Common myeloid progenitor, CD34-positive (primary cell): ENCODE results near the gene TELO2.

Experiments
- CTCF ChIA-PET: fragments of 350-600 bp; sonication (Branson Sonifier 250); formaldehyde crosslinking; loops from one replicate; lab custom pipeline; 2021; ENCODE audit warnings: antibody characterized with exemption; lab: Charles Lee
- POLR2A ChIA-PET: fragments of 350-600 bp; sonication (Branson Sonifier 250); formaldehyde crosslinking; loops from one replicate; lab custom pipeline; 2021; ENCODE audit warnings: antibody characterized with exemption; lab: Charles Lee
- DNase-seq, 3 donors: peaks; one replicate each; pipeline versions ENCODE4 v3.0.0 to v3.0.0-alpha.2; 2013
- H3K27ac ChIP-seq, 2 experiments: 1 replicate in 1 of 2; 2 replicates in 1 of 2; pipeline ENCODE4 v1.7.0; 2013; ENCODE audit warnings: inconsistent platforms in 2 of 2, low read length in 2 of 2, mild to moderate bottlenecking in 2 of 2, low read depth in 1 of 2, moderate library complexity in 1 of 2; ENCODE audit not compliant: severe bottlenecking in 2 of 2, insufficient read depth in 1 of 2, poor library complexity in 1 of 2
- H3K27me3 ChIP-seq, 5 experiments: replicated peaks in 2 of 5; 1 replicate in 3 of 5; 2 replicates in 2 of 5; pipeline versions ENCODE4 v1.6.1 to v1.7.0; 2013; ENCODE audit warnings: low read length in 4 of 5, mild to moderate bottlenecking in 2 of 5, moderate library complexity in 2 of 5, inconsistent platforms in 1 of 5; ENCODE audit not compliant: insufficient read depth in 5 of 5, control insufficient read depth in 4 of 5
- H3K36me3 ChIP-seq, 4 experiments: 1 replicate in 2 of 4; 2 replicates in 2 of 4; pipeline versions ENCODE4 v1.6.1 to v1.7.0; 2013; ENCODE audit warnings: low read length in 3 of 4, control low read depth in 1 of 4, mild to moderate bottlenecking in 1 of 4; ENCODE audit not compliant: control insufficient read depth in 4 of 4, insufficient read depth in 4 of 4
- H3K4me1 ChIP-seq, 4 experiments: 1 replicate in 3 of 4; 2 replicates in 1 of 4; pipeline versions ENCODE4 v1.6.1 to v1.7.1; 2013; ENCODE audit warnings: low read length in 3 of 4, mild to moderate bottlenecking in 3 of 4, control low read depth in 1 of 4, inconsistent platforms in 1 of 4, moderate library complexity in 1 of 4; ENCODE audit not compliant: control insufficient read depth in 4 of 4, insufficient read depth in 4 of 4; ENCODE audit errors: control extremely low read depth in 1 of 4
- H3K4me3 ChIP-seq, 7 experiments: 1 replicate in 4 of 7; 2 replicates in 3 of 7; pipeline versions ENCODE4 v1.5.1 to v1.7.0; 2013; ENCODE audit warnings: mild to moderate bottlenecking in 7 of 7, low read length in 6 of 7, moderate library complexity in 6 of 7, inconsistent platforms in 2 of 7, low read depth in 2 of 7, control low read depth in 1 of 7; ENCODE audit not compliant: insufficient read depth in 4 of 7, control insufficient read depth in 1 of 7; ENCODE audit errors: extremely low read depth in 1 of 7
- H3K9me3 ChIP-seq, 5 experiments: 1 replicate in 4 of 5; 2 replicates in 1 of 5; pipeline versions ENCODE4 v1.6.1 to v1.7.1; 2013; ENCODE audit warnings: low read length in 4 of 5, mild to moderate bottlenecking in 2 of 5, inconsistent platforms in 1 of 5, low read depth in 1 of 5, moderate library complexity in 1 of 5; ENCODE audit not compliant: control insufficient read depth in 4 of 5, insufficient read depth in 2 of 5; ENCODE audit errors: control extremely low read depth in 1 of 5
- WGBS: methylation state at CpG from one replicate; pipeline ENCODE4 v1.1.5; 2013; ENCODE audit not compliant: insufficient coverage; 5-methylcytosine and 5-hydroxymethylcytosine counted together

Gene TELO2

DNA sequence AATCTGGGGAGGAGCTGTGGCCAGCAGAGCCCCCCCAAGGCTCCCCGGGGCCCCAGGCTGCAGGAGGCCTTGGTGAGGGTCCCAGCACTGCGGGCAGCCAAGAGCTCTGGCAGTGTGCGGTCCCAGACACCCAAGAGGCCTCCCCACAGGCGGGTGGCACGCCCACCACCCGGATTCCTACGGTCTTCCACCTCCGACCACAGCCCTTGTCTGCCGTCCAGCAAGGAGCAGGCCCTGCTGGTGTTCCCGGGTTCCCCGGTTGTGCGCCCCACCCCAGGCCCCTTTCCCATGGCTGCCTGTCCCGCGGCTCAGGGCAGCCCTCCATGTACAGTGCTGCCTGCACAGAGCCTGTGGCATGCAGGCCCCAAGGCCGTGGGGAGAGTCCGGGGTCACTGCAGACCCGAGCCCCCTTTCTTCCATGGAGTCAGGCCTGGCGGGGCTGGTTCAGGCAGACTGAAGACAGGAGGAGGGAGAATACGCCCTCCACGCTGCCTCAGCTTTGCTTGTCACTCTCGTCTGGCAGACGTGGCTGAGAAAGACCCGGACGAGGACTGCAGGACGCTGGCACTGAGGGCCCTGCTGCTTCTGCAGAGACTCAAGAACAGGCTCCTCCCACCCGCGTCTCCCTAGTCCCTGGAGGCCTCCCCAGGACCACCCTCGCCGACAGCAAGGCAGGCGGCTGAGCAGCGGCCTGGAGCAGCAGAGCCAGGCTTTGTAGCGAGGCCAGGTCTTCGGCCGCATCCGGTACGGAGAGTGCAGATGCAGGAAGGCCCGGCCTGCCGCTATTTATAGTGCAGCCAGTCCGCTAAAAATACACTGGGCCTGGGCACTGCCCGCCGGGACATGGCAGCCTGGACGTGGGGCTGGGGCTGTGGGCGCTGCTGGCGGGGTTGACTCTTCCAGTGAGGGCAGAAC is 16.4 kb downstream of the TELO2 start:
- CTCF ChIA-PET: no interaction called here
- Histone ChIP-seq H3K36me3 (peaks cover 2 to 61% (median 33%) of the 10 kb centered on the region in 4 experiments), H3K4me1 (no peaks in the 10 kb centered on the region), H3K27me3 (no peaks in the 10 kb centered on the region), H3K27ac (no peak overlapping the region), H3K9me3 (peaks cover 0 to 5% (median 3%) of the 10 kb centered on the region in 5 experiments), H3K4me3 (no peak overlapping the region)
- no peak for DNase-seq
- POLR2A ChIA-PET: no interaction called here
- WGBS: 90% methylated on average over 39 of the region's 44 CpGs

DNA sequence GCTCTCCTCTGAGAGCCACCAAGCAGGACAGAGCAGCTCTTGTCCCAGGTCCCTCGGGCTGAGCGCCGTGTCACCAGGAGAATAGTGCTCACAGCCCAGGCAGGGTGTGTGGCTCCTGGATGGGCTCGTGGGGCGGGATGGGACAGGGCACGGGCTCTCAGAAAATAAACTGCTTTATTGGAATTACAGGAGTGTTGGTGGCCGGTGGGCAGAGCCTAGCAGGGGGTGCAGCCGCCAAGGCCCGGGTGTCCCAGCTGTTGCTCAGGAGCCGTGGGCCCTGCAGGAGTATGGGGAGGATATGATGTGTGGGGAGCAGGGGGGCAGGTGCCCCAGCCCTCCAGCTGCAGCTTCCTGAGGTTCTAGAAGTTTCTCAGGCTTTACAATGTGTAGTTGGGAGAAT is 17.1 kb downstream of the TELO2 start:
- no peaks in the 10 kb centered on the region for H3K27me3 ChIP-seq
- no peak for DNase-seq
- CTCF ChIA-PET: no interaction called here
- no peaks in the 10 kb centered on the region for H3K4me1 ChIP-seq
- no peak overlapping the region for H3K27ac ChIP-seq
- POLR2A ChIA-PET: no interaction called here
- peaks cover 2 to 61% (median 31%) of the 10 kb centered on the region in 4 experiments for H3K36me3 ChIP-seq
- peaks cover 0 to 10% (median 3%) of the 10 kb centered on the region in 5 experiments for H3K9me3 ChIP-seq
- H3K4me3 ChIP-seq: no peak overlapping the region
- 93% methylated on average over 9 of the region's 10 CpGs for WGBS

- no peaks in the 10 kb centered on the region for H3K27me3 ChIP-seq
- no peak overlapping the region for H3K27ac ChIP-seq
- WGBS: 96% methylated on average over 25 of the region's 26 CpGs
- H3K36me3 ChIP-seq: peaks cover 2 to 56% (median 29%) of the 10 kb centered on the region in 4 experiments
- POLR2A ChIA-PET: interaction anchor here (0.8 kb wide), 1 partner anchor 23 kb away, joined by 3 read pairs; no protein-coding TSS in a partner anchor
- H3K4me1 ChIP-seq: no peaks in the 10 kb centered on the region
- CTCF ChIA-PET: interaction anchor here (0.8 kb wide), 1 partner anchor 28 kb away, joined by 4 read pairs; no protein-coding TSS in a partner anchor
- H3K4me3 ChIP-seq: no peak overlapping the region
- DNase-seq: no peak
- peaks cover 0 to 13% (median 3%) of the 10 kb centered on the region in 5 experiments for H3K9me3 ChIP-seq
Measured at GRCh38 chr16:1510941-1511351, 17.8 kb downstream of the TELO2 start.

DNA sequence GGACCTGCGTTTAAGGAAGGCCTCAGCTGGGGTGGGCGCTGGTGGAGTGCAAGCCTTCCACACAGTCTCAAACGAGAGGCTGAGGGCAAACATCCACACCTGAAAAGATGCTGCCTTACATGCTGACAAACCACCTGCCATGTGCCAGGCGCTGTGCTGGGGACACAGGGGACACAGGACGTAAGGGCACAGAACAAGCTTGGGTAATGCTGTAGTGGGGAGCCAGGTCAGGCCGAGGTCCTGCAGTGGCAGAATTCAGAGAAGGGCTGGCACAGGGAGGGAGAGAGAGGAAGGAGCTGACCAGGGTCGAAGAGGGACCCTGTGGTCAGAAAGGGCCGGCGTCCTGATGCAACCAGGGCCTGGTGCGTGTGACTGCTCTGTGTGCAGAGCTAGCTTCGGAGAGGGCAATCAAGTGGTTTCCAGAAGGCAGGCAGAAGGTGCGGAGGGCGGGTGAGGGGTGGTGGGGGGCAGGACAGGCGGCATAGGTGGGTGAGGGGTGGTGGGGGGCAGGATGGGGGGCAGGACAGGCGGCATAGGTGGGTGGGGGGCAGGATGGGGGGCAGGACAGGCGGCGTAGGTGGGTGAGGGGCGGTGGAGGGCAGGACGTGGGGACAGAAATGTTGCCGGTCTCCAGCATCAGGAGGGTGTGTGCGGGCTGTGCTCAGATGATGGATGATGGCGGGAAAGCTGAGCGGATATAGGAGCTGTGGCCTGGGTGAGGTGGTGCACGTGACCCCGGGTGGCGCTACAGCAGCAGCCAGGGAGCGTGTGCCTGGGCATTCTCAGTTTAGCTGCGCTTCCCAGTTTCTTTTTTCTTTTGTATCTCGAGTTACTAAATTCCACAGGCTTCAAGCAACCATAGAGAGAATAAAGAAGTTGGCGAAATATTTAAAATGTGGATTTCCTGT is 18.8 kb downstream of the TELO2 start:
- peaks cover 2 to 52% (median 22%) of the 10 kb centered on the region in 4 experiments for H3K36me3 ChIP-seq

DNA sequence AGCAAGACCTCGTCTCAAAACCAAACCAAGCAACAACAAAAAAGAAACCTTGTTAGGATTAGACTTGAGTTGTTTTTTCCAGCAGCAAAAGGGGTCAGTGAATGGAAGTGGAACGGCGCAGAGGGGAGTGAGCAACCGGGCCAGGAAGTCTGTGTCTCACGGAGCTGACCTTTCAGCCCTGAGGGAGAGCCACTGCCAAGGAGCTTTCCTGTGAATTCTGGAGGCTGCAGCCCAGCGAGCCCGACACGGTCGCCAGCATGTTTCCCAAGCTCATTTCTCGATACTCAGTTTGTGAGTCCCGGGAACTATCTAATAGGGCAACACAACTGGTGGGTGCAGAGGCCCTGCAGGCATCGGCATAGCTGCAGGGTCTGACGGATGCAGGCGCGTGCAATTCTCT is 19.6 kb downstream of the TELO2 start:
- ChIA-PET CTCF (no interaction called here), POLR2A (no interaction called here)
- no peaks in the 10 kb centered on the region for H3K27me3 ChIP-seq
- 99% methylated on average over 14 of the region's 15 CpGs for WGBS
- peaks cover 0 to 13% (median 3%) of the 10 kb centered on the region in 5 experiments for H3K9me3 ChIP-seq
- DNase-seq: no peak
- no peaks in the 10 kb centered on the region for H3K4me1 ChIP-seq
- no peak overlapping the region for H3K27ac ChIP-seq
- no peak overlapping the region for H3K4me3 ChIP-seq
- peaks cover 0 to 44% (median 19%) of the 10 kb centered on the region in 4 experiments for H3K36me3 ChIP-seq

More for the DNA sequence above, 18.8 kb downstream of the TELO2 start:
- Histone ChIP-seq H3K9me3 (peaks cover 0 to 13% (median 3%) of the 10 kb centered on the region in 5 experiments), H3K4me3 (peak overlapping the region in 1 of 7 experiments; percentile 53), H3K4me1 (no peaks in the 10 kb centered on the region), H3K27ac (no peak overlapping the region), H3K27me3 (no peaks in the 10 kb centered on the region)
- POLR2A ChIA-PET: interaction anchor here (0.8 kb wide), 1 partner anchor 22 kb away, joined by 3 read pairs; no protein-coding TSS in a partner anchor
- DNase-seq: peak in 1 of 3 donors; percentile 26
- CTCF ChIA-PET: interaction anchor here (0.8 kb wide), 1 partner anchor 27 kb away, joined by 4 read pairs; no protein-coding TSS in a partner anchor
- 89% methylated on average over 18 of the region's 30 CpGs for WGBS

DNA sequence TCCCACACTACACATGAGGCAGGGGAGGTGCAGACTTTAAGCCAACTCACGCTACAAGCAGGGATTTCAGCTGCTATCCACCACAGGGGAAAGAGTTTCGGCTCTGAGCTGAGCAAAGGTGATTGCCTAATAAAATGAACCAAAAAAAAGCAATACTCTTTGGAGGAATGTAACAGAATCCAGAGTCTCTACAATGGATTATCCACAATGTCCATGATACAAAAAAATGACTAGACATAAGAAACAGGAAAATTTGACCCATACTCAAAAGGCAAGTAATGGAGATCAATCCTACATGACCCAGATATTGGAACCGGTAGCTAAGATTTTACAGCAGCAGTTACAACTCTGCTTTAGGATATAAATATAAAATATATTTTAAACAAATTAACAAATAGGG is 21.3 kb downstream of the TELO2 start:
- no peaks in the 10 kb centered on the region for H3K4me1 ChIP-seq
- whole genome bisulfite sequencing: 100% methylated on average over 2 of the region's 3 CpGs

More for the DNA sequence above, 21.3 kb downstream of the TELO2 start:
- ChIA-PET POLR2A (no interaction called here), CTCF (interaction anchor here (1.8 kb wide), 1 partner anchor 24 kb away, joined by 3 read pairs; no protein-coding TSS in a partner anchor)
- Histone ChIP-seq H3K36me3 (peaks cover 0 to 38% (median 14%) of the 10 kb centered on the region in 4 experiments), H3K27ac (no peak overlapping the region), H3K4me3 (no peak overlapping the region), H3K9me3 (peaks cover 0 to 13% (median 3%) of the 10 kb centered on the region in 5 experiments), H3K27me3 (no peaks in the 10 kb centered on the region)
- no peak for DNase-seq
